ENCODE data around the gene PRSS22. TPM values are rescaled to one million over a fixed set of nuclear protein-coding genes. Genes with fewer than 3 reads are reported as not detected.
A peak's percentile ranks its signal among the peaks of the same experiment; 100 is the strongest.

PRSS22 gene
- total RNA-seq, 2 donors from 2014 or later: 0.86 TPM

GRCh38 chr16:2835638-2836493, 22.1 kb downstream of the PRSS22 start:
- no peak for DNase-seq (ENCODE audit: low spot score)
- no peaks in the 10 kb centered on the region for H3K36me3 Mint-ChIP-seq
- ATAC-seq: no peak
- H3K4me3 Mint-ChIP-seq: no peak overlapping the region
- H3K4me1 Mint-ChIP-seq (ENCODE audit: low read depth in 2 of 2): peaks cover 29 to 48% of the 10 kb centered on the region in 2 donors
- H3K27me3 Mint-ChIP-seq: no peaks in the 10 kb centered on the region
- H3K27ac Mint-ChIP-seq: no peak overlapping the region
- no peaks in the 10 kb centered on the region for H3K9me3 Mint-ChIP-seq

GRCh38 chr16:2834968-2835367, 23.0 kb downstream of the PRSS22 start:
- ATAC-seq: no peak
- H3K4me1 Mint-ChIP-seq (ENCODE audit: low read depth in 2 of 2): peaks cover 27 to 49% of the 10 kb centered on the region in 2 donors
- no peaks in the 10 kb centered on the region for H3K36me3 Mint-ChIP-seq
- no peaks in the 10 kb centered on the region for H3K27me3 Mint-ChIP-seq
- DNase-seq (ENCODE audit: low spot score): no peak
- H3K27ac Mint-ChIP-seq: peak overlapping the region in 1 of 2 donors; percentile 62
- H3K9me3 Mint-ChIP-seq: no peaks in the 10 kb centered on the region
- no peak overlapping the region for H3K4me3 Mint-ChIP-seq

- Mint-ChIP-seq H3K27me3 (no peaks in the 10 kb centered on the region), H3K4me1 (ENCODE audit: low read depth in 2 of 2) (peaks cover 15 to 42% of the 10 kb centered on the region in 2 donors), H3K4me3 (no peak overlapping the region), H3K9me3 (no peaks in the 10 kb centered on the region), H3K36me3 (no peaks in the 10 kb centered on the region), H3K27ac (no peak overlapping the region)
- DNase-seq (ENCODE audit: low spot score) (peak; percentile 45), ATAC-seq (no peak)
These were observed 24.2 kb downstream of the PRSS22 start for GRCh38 chr16:2833776-2834175.

GRCh38 chr16:2831203-2831602, 26.8 kb downstream of the PRSS22 start:
- peaks cover 0 to 26% of the 10 kb centered on the region in 2 donors for H3K4me1 Mint-ChIP-seq (ENCODE audit: low read depth in 2 of 2)
- H3K4me3 Mint-ChIP-seq: no peak overlapping the region
- no peaks in the 10 kb centered on the region for H3K27me3 Mint-ChIP-seq
- no peaks in the 10 kb centered on the region for H3K36me3 Mint-ChIP-seq
- no peak for ATAC-seq
- H3K27ac Mint-ChIP-seq: peak overlapping the region in 1 of 2 donors; percentile 74
- DNase-seq (ENCODE audit: low spot score): peak; percentile 57
- no peaks in the 10 kb centered on the region for H3K9me3 Mint-ChIP-seq

- H3K36me3 Mint-ChIP-seq: no peaks in the 10 kb centered on the region
- DNase-seq (ENCODE audit: low spot score) (no peak), ATAC-seq (no peak)
- peak overlapping the region in 1 of 2 donors; percentile 74 for H3K27ac Mint-ChIP-seq
- no peak overlapping the region for H3K4me3 Mint-ChIP-seq
- no peaks in the 10 kb centered on the region for H3K9me3 Mint-ChIP-seq
- no peaks in the 10 kb centered on the region for H3K27me3 Mint-ChIP-seq
- peaks cover 0 to 19% of the 10 kb centered on the region in 2 donors for H3K4me1 Mint-ChIP-seq (ENCODE audit: low read depth in 2 of 2)
These were observed 27.6 kb downstream of the PRSS22 start for GRCh38 chr16:2830355-2830695.

- H3K27ac Mint-ChIP-seq: peak within 1 kb of the TSS in 1 of 2 donors; percentile 74
- H3K36me3 Mint-ChIP-seq: no peaks in the 10 kb centered on the region
- no peaks in the 10 kb centered on the region for H3K9me3 Mint-ChIP-seq
- no peak within 1 kb of the TSS for H3K4me3 Mint-ChIP-seq
- DNase-seq (ENCODE audit: low spot score) (peak; percentile 57), ATAC-seq (peak; percentile 42 to 78)
- no peaks in the 10 kb centered on the region for H3K27me3 Mint-ChIP-seq
- peaks cover 0 to 15% of the 10 kb centered on the region in 2 donors for H3K4me1 Mint-ChIP-seq (ENCODE audit: low read depth in 2 of 2)
These were observed 28.2 kb downstream of the PRSS22 start, which contains the start of gene ZG16B for GRCh38 chr16:2829501-2830354. Gene ZG16B, plus strand, starts transcription at chr16:2830303. Its CDS starts 139 bp downstream, at chr16:2830442.

- H3K27me3 Mint-ChIP-seq: no peaks in the 10 kb centered on the region
- H3K27ac Mint-ChIP-seq: no peak overlapping the region
These were observed 29.0 kb downstream of the PRSS22 start for GRCh38 chr16:2828876-2829430.

GRCh38 chr16:2828521-2828840, 29.5 kb downstream of the PRSS22 start:
- no peak for DNase-seq (ENCODE audit: low spot score)
- no peaks in the 10 kb centered on the region for H3K27me3 Mint-ChIP-seq
- no peak overlapping the region for H3K4me3 Mint-ChIP-seq
- no peak for ATAC-seq
- no peaks in the 10 kb centered on the region for H3K9me3 Mint-ChIP-seq
- no peak overlapping the region for H3K27ac Mint-ChIP-seq
- H3K36me3 Mint-ChIP-seq: no peaks in the 10 kb centered on the region
- peaks cover 0 to 12% of the 10 kb centered on the region in 2 donors for H3K4me1 Mint-ChIP-seq (ENCODE audit: low read depth in 2 of 2)

More at GRCh38 chr16:2828876-2829430, 29.0 kb downstream of the PRSS22 start:
- H3K9me3 Mint-ChIP-seq: no peaks in the 10 kb centered on the region
- ATAC-seq (no peak), DNase-seq (ENCODE audit: low spot score) (no peak)
- no peaks in the 10 kb centered on the region for H3K36me3 Mint-ChIP-seq
- H3K4me1 Mint-ChIP-seq (ENCODE audit: low read depth in 2 of 2): peaks cover 0 to 12% of the 10 kb centered on the region in 2 donors
- no peak overlapping the region for H3K4me3 Mint-ChIP-seq

- Mint-ChIP-seq H3K36me3 (no peaks in the 10 kb centered on the region), H3K9me3 (no peaks in the 10 kb centered on the region), H3K27ac (no peak overlapping the region), H3K27me3 (no peaks in the 10 kb centered on the region), H3K4me1 (ENCODE audit: low read depth in 2 of 2) (peaks cover 0 to 12% of the 10 kb centered on the region in 2 donors), H3K4me3 (no peak overlapping the region)
- ATAC-seq: no peak
- DNase-seq (ENCODE audit: low spot score): no peak
These were observed 30.0 kb downstream of the PRSS22 start for GRCh38 chr16:2827831-2828520.

GRCh38 chr16:2827374-2827791, 30.6 kb downstream of the PRSS22 start:
- Mint-ChIP-seq H3K4me1 (ENCODE audit: low read depth in 2 of 2) (peaks cover 0 to 7% of the 10 kb centered on the region in 2 donors), H3K27ac (no peak overlapping the region), H3K36me3 (no peaks in the 10 kb centered on the region), H3K9me3 (no peaks in the 10 kb centered on the region), H3K4me3 (no peak overlapping the region), H3K27me3 (no peaks in the 10 kb centered on the region)
- peak in 1 of 2 donors; percentile 18 for ATAC-seq
- DNase-seq (ENCODE audit: low spot score): no peak

GRCh38 chr16:2826591-2827373, 31.2 kb downstream of the PRSS22 start:
- H3K27me3 Mint-ChIP-seq: no peaks in the 10 kb centered on the region
- DNase-seq (ENCODE audit: low spot score) (no peak), ATAC-seq (no peak)
- no peaks in the 10 kb centered on the region for H3K36me3 Mint-ChIP-seq
- H3K4me3 Mint-ChIP-seq: no peak overlapping the region
- peaks cover 0 to 7% of the 10 kb centered on the region in 2 donors for H3K4me1 Mint-ChIP-seq (ENCODE audit: low read depth in 2 of 2)
- H3K9me3 Mint-ChIP-seq: no peaks in the 10 kb centered on the region
- H3K27ac Mint-ChIP-seq: no peak overlapping the region

GRCh38 chr16:2825906-2826305, 32.1 kb downstream of the PRSS22 start:
- DNase-seq (ENCODE audit: low spot score) (no peak), ATAC-seq (no peak)
- Mint-ChIP-seq H3K36me3 (no peaks in the 10 kb centered on the region), H3K9me3 (no peaks in the 10 kb centered on the region), H3K27me3 (no peaks in the 10 kb centered on the region), H3K27ac (no peak overlapping the region), H3K4me1 (ENCODE audit: low read depth in 2 of 2) (peaks cover 0 to 4% of the 10 kb centered on the region in 2 donors), H3K4me3 (no peak overlapping the region)
